ENCODE measurements around the gene NUFIP2.
A peak's percentile ranks its signal among the peaks of the same experiment; 100 is the strongest.

The NUFIP2 gene

GRCh38 chr17:29292992-29293889 is 707 bp downstream of the NUFIP2 start:
- no peaks in the 10 kb centered on the region for H3K9me2 ChIP-seq (replicated peaks; ENCODE audit: control insufficient read depth, low read length)
- H4K20me1 ChIP-seq (ENCODE audit: control insufficient read depth, insufficient read depth, low read depth, low read length): peaks cover 35% of the 10 kb centered on the region
- peak overlapping the region; percentile 96 for H3K27ac ChIP-seq (ENCODE audit: low read depth, low read length)
- H3K79me2 ChIP-seq (ENCODE audit: control insufficient read depth, low read length): peaks cover 64% of the 10 kb centered on the region
- H3K27me3 ChIP-seq (ENCODE audit: control insufficient read depth, low read length): no peaks in the 10 kb centered on the region
- peak overlapping the region; percentile 94 for H3K4me2 ChIP-seq (ENCODE audit: low read length)
- TF ChIP-seq EZH2phosphoT487 (IDR thresholded peaks at IDR 0.05; ENCODE audit: borderline replicate concordance, low read length): no peak
- TF ChIP-seq, protein P1, sequence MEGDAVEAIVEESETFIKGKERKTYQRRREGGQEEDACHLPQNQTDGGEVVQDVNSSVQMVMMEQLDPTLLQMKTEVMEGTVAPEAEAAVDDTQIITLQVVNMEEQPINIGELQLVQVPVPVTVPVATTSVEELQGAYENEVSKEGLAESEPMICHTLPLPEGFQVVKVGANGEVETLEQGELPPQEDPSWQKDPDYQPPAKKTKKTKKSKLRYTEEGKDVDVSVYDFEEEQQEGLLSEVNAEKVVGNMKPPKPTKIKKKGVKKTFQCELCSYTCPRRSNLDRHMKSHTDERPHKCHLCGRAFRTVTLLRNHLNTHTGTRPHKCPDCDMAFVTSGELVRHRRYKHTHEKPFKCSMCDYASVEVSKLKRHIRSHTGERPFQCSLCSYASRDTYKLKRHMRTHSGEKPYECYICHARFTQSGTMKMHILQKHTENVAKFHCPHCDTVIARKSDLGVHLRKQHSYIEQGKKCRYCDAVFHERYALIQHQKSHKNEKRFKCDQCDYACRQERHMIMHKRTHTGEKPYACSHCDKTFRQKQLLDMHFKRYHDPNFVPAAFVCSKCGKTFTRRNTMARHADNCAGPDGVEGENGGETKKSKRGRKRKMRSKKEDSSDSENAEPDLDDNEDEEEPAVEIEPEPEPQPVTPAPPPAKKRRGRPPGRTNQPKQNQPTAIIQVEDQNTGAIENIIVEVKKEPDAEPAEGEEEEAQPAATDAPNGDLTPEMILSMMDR (IDR thresholded peaks at IDR 0.05; ENCODE audit: low read depth, low read length, poor library complexity, severe bottlenecking): peak; percentile 13
- H3K4me1 ChIP-seq (ENCODE audit: control insufficient read depth, low read length): peaks cover 41% of the 10 kb centered on the region
- H3K4me3 ChIP-seq (ENCODE audit: low read length): peak overlapping the region; percentile 98
- no peaks in the 10 kb centered on the region for H3K9me3 ChIP-seq (ENCODE audit: control insufficient read depth, insufficient read depth, low read length)
- H3K36me3 ChIP-seq (ENCODE audit: control insufficient read depth, low read length): peaks cover 48% of the 10 kb centered on the region
- H3F3A ChIP-seq (ENCODE audit: control insufficient read depth, insufficient read depth): peaks cover 19% of the 10 kb centered on the region

DNA sequence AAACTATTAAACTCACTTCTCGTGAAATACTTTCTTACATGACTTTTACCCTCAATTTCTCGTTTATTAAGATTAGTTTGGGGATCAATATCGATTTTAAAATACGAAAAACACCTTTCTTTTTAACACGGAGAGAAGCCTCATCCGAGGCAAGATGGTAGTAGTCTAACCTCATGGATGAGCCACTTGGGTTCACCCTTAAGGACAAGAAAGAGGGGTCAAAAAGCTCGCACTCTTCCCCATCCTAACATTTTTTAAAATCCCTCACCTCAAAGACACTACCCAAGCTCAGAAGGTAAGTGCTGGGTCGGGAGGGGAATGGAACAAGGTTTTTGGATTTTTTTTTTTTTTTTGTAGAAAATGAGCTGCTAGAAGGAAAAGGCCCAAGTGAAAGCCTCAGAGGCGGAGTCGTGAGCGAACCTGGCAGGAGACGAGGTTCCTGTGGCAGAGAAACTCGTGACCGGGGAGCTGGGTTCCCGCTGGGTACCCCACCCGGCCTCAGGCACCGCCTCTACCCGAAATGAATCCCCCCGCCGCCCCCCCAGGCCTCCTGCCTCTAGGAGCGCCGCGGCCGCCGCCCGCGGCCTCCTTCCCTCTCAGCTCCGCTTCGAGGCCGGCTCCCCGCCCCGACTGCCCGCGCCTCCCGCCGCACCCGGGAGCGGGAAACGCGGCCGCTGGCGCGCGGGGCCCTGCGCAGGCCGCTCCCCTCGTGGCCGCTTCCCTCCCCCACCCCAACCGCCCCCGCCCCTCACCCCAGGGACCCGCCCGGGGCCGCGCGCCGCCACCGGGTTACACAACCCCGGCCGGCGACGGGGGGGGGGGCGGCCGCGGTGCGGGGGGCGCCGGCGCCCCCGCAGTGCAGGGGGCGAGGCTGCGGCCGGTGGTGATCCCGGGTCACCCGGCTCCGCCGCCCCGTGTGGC is 1.6 kb downstream of the NUFIP2 start:
- H4K20me1 ChIP-seq (ENCODE audit: control insufficient read depth, insufficient read depth, low read depth, low read length): peaks cover 42% of the 10 kb centered on the region
- no peaks in the 10 kb centered on the region for H3K9me3 ChIP-seq (ENCODE audit: control insufficient read depth, insufficient read depth, low read length)
- H3K27ac ChIP-seq (ENCODE audit: low read depth, low read length): peak overlapping the region; percentile 96
- peaks cover 57% of the 10 kb centered on the region for H3K36me3 ChIP-seq (ENCODE audit: control insufficient read depth, low read length)
- peaks cover 19% of the 10 kb centered on the region for H3F3A ChIP-seq (ENCODE audit: control insufficient read depth, insufficient read depth)
- TF ChIP-seq EZH2phosphoT487 (IDR thresholded peaks at IDR 0.05; ENCODE audit: borderline replicate concordance, low read length): no peak
- TF ChIP-seq, protein P1 (IDR thresholded peaks at IDR 0.05; ENCODE audit: low read depth, low read length, poor library complexity, severe bottlenecking): no peak
- peaks cover 44% of the 10 kb centered on the region for H3K4me1 ChIP-seq (ENCODE audit: control insufficient read depth, low read length)
- H3K9me2 ChIP-seq (replicated peaks; ENCODE audit: control insufficient read depth, low read length): no peaks in the 10 kb centered on the region
- peak overlapping the region; percentile 94 for H3K4me2 ChIP-seq (ENCODE audit: low read length)
- H3K79me2 ChIP-seq (ENCODE audit: control insufficient read depth, low read length): peaks cover 73% of the 10 kb centered on the region
- H3K4me3 ChIP-seq (ENCODE audit: low read length): peak overlapping the region; percentile 98
- no peaks in the 10 kb centered on the region for H3K27me3 ChIP-seq (ENCODE audit: control insufficient read depth, low read length)

- peak overlapping the region; percentile 80 for H3K4me2 ChIP-seq (ENCODE audit: low read length)
- no peaks in the 10 kb centered on the region for H3K9me3 ChIP-seq (ENCODE audit: control insufficient read depth, insufficient read depth, low read length)
- peaks cover 51% of the 10 kb centered on the region for H4K20me1 ChIP-seq (ENCODE audit: control insufficient read depth, insufficient read depth, low read depth, low read length)
- peaks cover 54% of the 10 kb centered on the region for H3K4me1 ChIP-seq (ENCODE audit: control insufficient read depth, low read length)
- H3K79me2 ChIP-seq (ENCODE audit: control insufficient read depth, low read length): peaks cover 84% of the 10 kb centered on the region
- TF ChIP-seq EZH2phosphoT487 (IDR thresholded peaks at IDR 0.05; ENCODE audit: borderline replicate concordance, low read length): no peak
- TF ChIP-seq, protein P1 (IDR thresholded peaks at IDR 0.05; ENCODE audit: low read depth, low read length, poor library complexity, severe bottlenecking): peak; percentile 70
- H3K27ac ChIP-seq (ENCODE audit: low read depth, low read length): peak overlapping the region; percentile 58
- H3K4me3 ChIP-seq (ENCODE audit: low read length): peak overlapping the region; percentile 98
- H3K36me3 ChIP-seq (ENCODE audit: control insufficient read depth, low read length): peaks cover 67% of the 10 kb centered on the region
- H3K27me3 ChIP-seq (ENCODE audit: control insufficient read depth, low read length): no peaks in the 10 kb centered on the region
- H3K9me2 ChIP-seq (replicated peaks; ENCODE audit: control insufficient read depth, low read length): no peaks in the 10 kb centered on the region
- H3F3A ChIP-seq (ENCODE audit: control insufficient read depth, insufficient read depth): peaks cover 19% of the 10 kb centered on the region
Measured at GRCh38 chr17:29291163-29291752, 2.7 kb downstream of the NUFIP2 start.
